ENCODE results near the gene LRRC4C.
A peak's percentile ranks its signal among the peaks of the same experiment; 100 is the strongest.

Gene LRRC4C

DNA sequence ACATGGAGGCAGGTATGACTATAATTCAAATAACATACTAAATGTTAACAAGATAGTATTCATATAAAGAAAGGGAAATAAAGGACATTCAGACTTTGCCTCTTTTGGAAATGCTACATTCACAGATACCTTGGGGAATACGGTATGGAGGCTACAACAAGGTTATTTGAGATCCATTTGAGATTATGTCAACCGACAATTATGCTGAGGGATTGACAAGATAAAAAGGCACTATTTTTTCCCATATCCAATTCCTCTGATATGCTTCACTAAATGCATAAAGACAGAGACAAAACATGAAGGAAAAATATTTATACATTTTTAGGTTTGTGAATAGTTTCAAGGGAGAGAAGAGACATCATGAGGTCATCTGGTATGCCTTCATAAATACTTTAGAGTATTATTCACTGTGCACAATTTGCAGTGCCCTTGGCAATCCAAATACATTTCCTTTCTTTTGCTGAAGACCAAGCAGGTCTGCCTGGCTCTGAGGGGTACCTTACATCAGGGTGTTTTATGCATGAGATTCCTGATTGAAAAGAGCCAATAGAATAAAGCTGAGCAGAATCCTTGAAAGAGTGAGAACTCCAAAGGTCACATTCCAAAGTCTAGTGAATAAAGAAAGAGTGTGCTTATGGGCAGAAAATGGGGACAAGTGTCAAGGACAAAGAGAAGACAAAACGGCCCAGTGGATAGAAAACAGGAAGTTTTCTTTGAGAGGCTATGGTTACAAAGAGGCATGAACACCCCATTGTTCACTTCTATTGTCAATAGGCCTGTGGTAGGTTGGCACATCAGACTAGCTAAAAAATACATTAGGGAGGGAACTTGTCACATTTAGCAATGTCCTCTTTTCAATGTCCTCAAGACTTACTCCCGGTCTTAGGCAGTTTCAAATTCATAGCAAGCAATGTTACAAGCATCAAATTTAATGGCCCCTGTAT lies 455.8 kb downstream of the LRRC4C start:
- no peak overlapping the region for H2AFZ ChIP-seq (ENCODE audit: low read length)
- H2BK15ac ChIP-seq (ENCODE audit: low read length) = no peak overlapping the region
- peak; percentile 12 for DNase-seq (ENCODE audit: low spot score)
- no peaks in the 10 kb centered on the region for H3K27me3 ChIP-seq (ENCODE audit: control insufficient read depth in 3 of 3, insufficient read depth in 3 of 3, low read depth in 1 of 3, low read length in 3 of 3)
- no peak overlapping the region for H2BK12ac ChIP-seq (ENCODE audit: low read length)
- H3K14ac ChIP-seq (ENCODE audit: low read length) = no peak overlapping the region
- H3K4me1 ChIP-seq (ENCODE audit: control insufficient read depth in 2 of 2, insufficient read depth in 1 of 2, low read depth in 1 of 2, low read length in 2 of 2) = peaks cover 1 to 31% of the 10 kb centered on the region in 2 donors
- no peaks in the 10 kb centered on the region for H3K36me3 ChIP-seq (replicated peaks in 1 of 2; ENCODE audit: control insufficient read depth in 2 of 2, insufficient read depth in 2 of 2, low read length in 2 of 2)
- H2AK5ac ChIP-seq (ENCODE audit: low read depth, low read length) = no peak overlapping the region
- H3K23ac ChIP-seq (ENCODE audit: low read depth, low read length, poor library complexity) = no peak overlapping the region
- H3K4me3 ChIP-seq (ENCODE audit: low read length in 2 of 2) = no peak overlapping the region
- no peak overlapping the region for H3K18ac ChIP-seq (ENCODE audit: low read length)
- WGBS, 2 donors (ENCODE audit: extremely low coverage in 2 of 2, insufficient read length in 2 of 2, insufficient replicate concordance in 1 of 2) = no CpG with 5 or more reads among the region's 4 CpGs
- no peak overlapping the region for H3K9ac ChIP-seq (ENCODE audit: low read depth, low read length, poor library complexity)
- H3K27ac ChIP-seq (replicated peaks; ENCODE audit: low read length) = no peak overlapping the region
- no peak overlapping the region for H3K4me2 ChIP-seq (ENCODE audit: insufficient read depth, low read length, poor library complexity, severe bottlenecking)
- H2BK120ac ChIP-seq (ENCODE audit: low read depth, low read length) = no peak overlapping the region
- no peak overlapping the region for H4K91ac ChIP-seq (ENCODE audit: low read depth, low read length, poor library complexity)
- no peaks in the 10 kb centered on the region for H3K79me1 ChIP-seq (ENCODE audit: low read depth, low read length)
- no peak overlapping the region for H4K8ac ChIP-seq (ENCODE audit: low read depth, low read length)
- no peak overlapping the region for H2BK5ac ChIP-seq (ENCODE audit: low read length)
- H3K4ac ChIP-seq (ENCODE audit: low read length) = no peak overlapping the region
- H3K9me3 ChIP-seq (replicated peaks in 1 of 2; ENCODE audit: control insufficient read depth in 2 of 2, insufficient read depth in 1 of 2, low read depth in 1 of 2, low read length in 2 of 2) = peaks cover 0 to 8% of the 10 kb centered on the region in 2 donors

DNA sequence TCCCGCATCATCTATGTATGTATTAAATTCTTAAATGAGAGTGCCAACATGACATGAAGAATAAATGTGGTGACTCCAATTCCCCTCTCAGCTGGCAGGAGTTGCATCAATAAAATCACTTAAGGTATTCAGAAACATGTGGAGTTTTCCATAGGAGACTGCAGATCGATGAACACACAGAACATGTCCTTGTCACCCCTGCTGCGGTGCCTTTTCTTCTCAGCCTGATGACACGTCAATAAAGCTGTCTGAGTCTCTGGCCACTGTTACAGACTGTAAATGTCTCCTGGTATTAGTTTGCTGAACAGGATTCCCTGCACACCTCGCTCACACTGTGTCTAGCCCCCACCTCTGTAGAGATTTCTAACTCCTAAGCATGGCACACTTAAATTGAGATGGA lies 460.5 kb downstream of the LRRC4C start:
- Histone ChIP-seq H3K79me1 (ENCODE audit: low read depth, low read length) (no peaks in the 10 kb centered on the region), H3K36me3 (replicated peaks in 1 of 2; ENCODE audit: control insufficient read depth in 2 of 2, insufficient read depth in 2 of 2, low read length in 2 of 2) (no peaks in the 10 kb centered on the region), H3K4ac (ENCODE audit: low read length) (no peak overlapping the region), H3K18ac (ENCODE audit: low read length) (no peak overlapping the region), H3K4me2 (ENCODE audit: insufficient read depth, low read length, poor library complexity, severe bottlenecking) (no peak overlapping the region), H3K9ac (ENCODE audit: low read depth, low read length, poor library complexity) (no peak overlapping the region), H2AK5ac (ENCODE audit: low read depth, low read length) (no peak overlapping the region), H2BK120ac (ENCODE audit: low read depth, low read length) (no peak overlapping the region), H2BK15ac (ENCODE audit: low read length) (no peak overlapping the region), H3K4me3 (ENCODE audit: low read length in 2 of 2) (no peak overlapping the region), H3K14ac (ENCODE audit: low read length) (no peak overlapping the region), H3K4me1 (ENCODE audit: control insufficient read depth in 2 of 2, insufficient read depth in 1 of 2, low read depth in 1 of 2, low read length in 2 of 2) (peaks cover 1 to 27% of the 10 kb centered on the region in 2 donors), H3K27me3 (ENCODE audit: control insufficient read depth in 3 of 3, insufficient read depth in 3 of 3, low read depth in 1 of 3, low read length in 3 of 3) (no peaks in the 10 kb centered on the region), H2BK5ac (ENCODE audit: low read length) (no peak overlapping the region), H2BK12ac (ENCODE audit: low read length) (no peak overlapping the region), H4K91ac (ENCODE audit: low read depth, low read length, poor library complexity) (no peak overlapping the region), H3K9me3 (replicated peaks in 1 of 2; ENCODE audit: control insufficient read depth in 2 of 2, insufficient read depth in 1 of 2, low read depth in 1 of 2, low read length in 2 of 2) (peaks cover 0 to 5% of the 10 kb centered on the region in 2 donors), H4K8ac (ENCODE audit: low read depth, low read length) (no peak overlapping the region), H3K23ac (ENCODE audit: low read depth, low read length, poor library complexity) (no peak overlapping the region), H2AFZ (ENCODE audit: low read length) (peak overlapping the region; percentile 3), H3K27ac (replicated peaks; ENCODE audit: low read length) (no peak overlapping the region)
- DNase-seq (ENCODE audit: low spot score) = no peak
- WGBS, 2 donors (ENCODE audit: extremely low coverage in 2 of 2, insufficient read length in 2 of 2, insufficient replicate concordance in 1 of 2) = no CpG with 5 or more reads among the region's 5 CpGs

DNA sequence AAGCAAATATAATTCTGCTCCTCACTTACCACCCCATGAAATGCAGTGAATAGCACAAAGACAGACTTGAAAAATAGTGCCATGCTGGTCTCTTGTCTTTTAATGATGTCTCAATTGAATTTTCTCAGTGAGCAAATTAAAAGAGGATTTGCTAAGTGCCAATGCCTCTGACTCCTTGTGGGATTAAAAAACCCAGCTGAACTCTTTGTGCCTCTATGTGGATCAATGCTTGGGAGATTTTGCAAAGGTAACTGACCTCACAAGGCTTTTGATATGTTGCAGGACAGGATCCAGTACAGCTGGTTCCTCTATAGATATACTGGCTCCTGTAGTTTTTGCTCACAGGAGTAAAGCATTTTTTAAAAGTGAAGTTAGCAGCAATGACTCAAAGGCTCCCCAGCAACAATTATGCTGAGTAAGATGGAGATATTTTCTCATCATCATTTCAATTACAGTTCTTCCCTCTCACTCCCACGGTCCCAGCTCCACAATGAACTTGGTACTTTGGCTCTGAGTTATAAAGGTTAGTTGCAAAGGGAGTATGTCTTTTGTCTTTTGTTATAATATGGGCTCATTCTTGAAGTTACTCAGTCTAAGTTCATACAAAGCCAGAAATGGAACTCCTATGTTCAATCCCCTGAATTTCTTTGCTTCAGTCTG lies 471.5 kb downstream of the LRRC4C start:
- H2BK12ac ChIP-seq (ENCODE audit: low read length) = no peak overlapping the region
- no peak overlapping the region for H4K8ac ChIP-seq (ENCODE audit: low read depth, low read length)
- no peak overlapping the region for H3K4me2 ChIP-seq (ENCODE audit: insufficient read depth, low read length, poor library complexity, severe bottlenecking)
- peaks cover 0 to 7% of the 10 kb centered on the region in 2 donors for H3K4me1 ChIP-seq (ENCODE audit: control insufficient read depth in 2 of 2, insufficient read depth in 1 of 2, low read depth in 1 of 2, low read length in 2 of 2)
- H3K18ac ChIP-seq (ENCODE audit: low read length) = no peak overlapping the region
- H3K27me3 ChIP-seq (ENCODE audit: control insufficient read depth in 3 of 3, insufficient read depth in 3 of 3, low read depth in 1 of 3, low read length in 3 of 3) = no peaks in the 10 kb centered on the region
- H3K4me3 ChIP-seq (ENCODE audit: low read length in 2 of 2) = no peak overlapping the region
- no peak overlapping the region for H2BK15ac ChIP-seq (ENCODE audit: low read length)
- no peak overlapping the region for H2BK5ac ChIP-seq (ENCODE audit: low read length)
- peak; percentile 6 for DNase-seq (ENCODE audit: low spot score)
- no peak overlapping the region for H4K91ac ChIP-seq (ENCODE audit: low read depth, low read length, poor library complexity)
- H2BK120ac ChIP-seq (ENCODE audit: low read depth, low read length) = no peak overlapping the region
- H3K36me3 ChIP-seq (replicated peaks in 1 of 2; ENCODE audit: control insufficient read depth in 2 of 2, insufficient read depth in 2 of 2, low read length in 2 of 2) = no peaks in the 10 kb centered on the region
- H3K79me1 ChIP-seq (ENCODE audit: low read depth, low read length) = no peaks in the 10 kb centered on the region
- H3K9ac ChIP-seq (ENCODE audit: low read depth, low read length, poor library complexity) = no peak overlapping the region
- H3K14ac ChIP-seq (ENCODE audit: low read length) = no peak overlapping the region
- H3K23ac ChIP-seq (ENCODE audit: low read depth, low read length, poor library complexity) = no peak overlapping the region
- peaks cover 2 to 9% of the 10 kb centered on the region in 2 donors for H3K9me3 ChIP-seq (replicated peaks in 1 of 2; ENCODE audit: control insufficient read depth in 2 of 2, insufficient read depth in 1 of 2, low read depth in 1 of 2, low read length in 2 of 2)
- peak overlapping the region; percentile 16 for H3K27ac ChIP-seq (replicated peaks; ENCODE audit: low read length)
- H2AFZ ChIP-seq (ENCODE audit: low read length) = no peak overlapping the region
- no peak overlapping the region for H3K4ac ChIP-seq (ENCODE audit: low read length)
- WGBS, 2 donors (ENCODE audit: extremely low coverage in 2 of 2, insufficient read length in 2 of 2, insufficient replicate concordance in 1 of 2) = no CpG with 5 or more reads among the region's 1 CpG
- no peak overlapping the region for H2AK5ac ChIP-seq (ENCODE audit: low read depth, low read length)

DNA sequence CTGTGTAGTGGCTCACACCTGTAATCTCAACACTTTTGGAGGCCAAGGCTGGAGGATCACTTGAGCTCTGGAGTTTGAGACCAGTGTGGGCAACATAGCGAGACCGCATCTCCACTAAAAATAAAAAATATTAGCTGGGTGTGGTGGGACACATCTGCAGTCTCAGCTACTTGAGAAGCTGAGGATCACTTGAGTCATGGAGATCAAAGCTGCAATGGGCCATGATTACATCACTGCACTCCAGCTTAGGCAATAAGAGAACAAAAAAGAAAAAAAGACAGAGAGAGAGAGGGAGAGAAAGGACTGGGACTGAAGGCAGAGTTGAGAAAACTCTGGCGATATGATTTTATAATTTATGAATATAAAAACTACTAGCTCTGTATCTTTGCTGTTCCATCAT lies 473.1 kb downstream of the LRRC4C start:
- no CpG with 5 or more reads among the region's 3 CpGs for whole genome bisulfite sequencing, 2 donors (ENCODE audit: extremely low coverage in 2 of 2, insufficient read length in 2 of 2, insufficient replicate concordance in 1 of 2)
- no peak overlapping the region for H3K9ac ChIP-seq (ENCODE audit: low read depth, low read length, poor library complexity)
- DNase-seq (ENCODE audit: low spot score) = no peak

More for the DNA sequence above, 473.1 kb downstream of the LRRC4C start:
- Histone ChIP-seq H2BK15ac (ENCODE audit: low read length) (no peak overlapping the region), H3K18ac (ENCODE audit: low read length) (no peak overlapping the region), H3K79me1 (ENCODE audit: low read depth, low read length) (no peaks in the 10 kb centered on the region), H3K27me3 (ENCODE audit: control insufficient read depth in 3 of 3, insufficient read depth in 3 of 3, low read depth in 1 of 3, low read length in 3 of 3) (no peaks in the 10 kb centered on the region), H3K36me3 (replicated peaks in 1 of 2; ENCODE audit: control insufficient read depth in 2 of 2, insufficient read depth in 2 of 2, low read length in 2 of 2) (no peaks in the 10 kb centered on the region), H3K4me3 (ENCODE audit: low read length in 2 of 2) (no peak overlapping the region), H2BK12ac (ENCODE audit: low read length) (no peak overlapping the region), H3K4me2 (ENCODE audit: insufficient read depth, low read length, poor library complexity, severe bottlenecking) (no peak overlapping the region), H2BK5ac (ENCODE audit: low read length) (no peak overlapping the region), H2BK120ac (ENCODE audit: low read depth, low read length) (no peak overlapping the region), H3K23ac (ENCODE audit: low read depth, low read length, poor library complexity) (no peak overlapping the region), H2AK5ac (ENCODE audit: low read depth, low read length) (no peak overlapping the region), H3K9me3 (replicated peaks in 1 of 2; ENCODE audit: control insufficient read depth in 2 of 2, insufficient read depth in 1 of 2, low read depth in 1 of 2, low read length in 2 of 2) (peaks cover 0 to 3% of the 10 kb centered on the region in 2 donors), H3K4me1 (ENCODE audit: control insufficient read depth in 2 of 2, insufficient read depth in 1 of 2, low read depth in 1 of 2, low read length in 2 of 2) (peaks cover 0 to 7% of the 10 kb centered on the region in 2 donors), H4K91ac (ENCODE audit: low read depth, low read length, poor library complexity) (no peak overlapping the region), H3K4ac (ENCODE audit: low read length) (no peak overlapping the region), H4K8ac (ENCODE audit: low read depth, low read length) (no peak overlapping the region), H3K27ac (replicated peaks; ENCODE audit: low read length) (no peak overlapping the region), H2AFZ (ENCODE audit: low read length) (no peak overlapping the region), H3K14ac (ENCODE audit: low read length) (no peak overlapping the region)
